HG03095 (cell line): Measurements from ENCODE around the gene DIP2B.
"Not testable (repeated sequence)": the region's sequence is repeated elsewhere in the genome, so short reads cannot be mapped to it uniquely, and the experiment has no call there.

Experiments
- ATAC-seq: cut with Tn5 transposase; IDR thresholded peaks from one replicate; pipeline ENCODE4 v1.9.1; 2021; ENCODE audit warnings: moderate library complexity; ENCODE audit not compliant: unreplicated experiment

Gene DIP2B

GRCh38 chr12:50550530-50551223 is 45.9 kb downstream of the DIP2B start:
- no peak for ATAC-seq

DNA sequence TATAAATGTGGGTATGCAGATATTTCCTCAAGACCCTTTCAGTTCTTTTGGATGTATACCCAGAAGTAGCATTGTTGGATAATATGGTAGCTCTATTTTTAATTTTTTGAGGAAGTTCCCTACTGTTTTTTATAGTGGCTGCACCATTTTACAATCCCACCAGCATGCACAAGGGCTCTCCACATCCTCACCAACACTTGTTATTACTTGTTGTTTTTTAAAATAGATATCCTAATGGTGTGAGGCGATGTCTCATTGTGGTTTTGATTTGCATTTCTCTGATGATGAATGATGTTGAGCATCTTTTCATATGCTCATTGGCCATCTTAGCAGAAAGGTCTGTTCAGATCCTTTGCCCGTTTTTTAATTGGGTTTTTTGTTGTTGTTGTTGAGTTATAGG is 47.1 kb downstream of the DIP2B start:
- ATAC-seq: no peak

- ATAC-seq: no peak
These were observed 49.9 kb downstream of the DIP2B start for GRCh38 chr12:50554651-50555050.

DNA sequence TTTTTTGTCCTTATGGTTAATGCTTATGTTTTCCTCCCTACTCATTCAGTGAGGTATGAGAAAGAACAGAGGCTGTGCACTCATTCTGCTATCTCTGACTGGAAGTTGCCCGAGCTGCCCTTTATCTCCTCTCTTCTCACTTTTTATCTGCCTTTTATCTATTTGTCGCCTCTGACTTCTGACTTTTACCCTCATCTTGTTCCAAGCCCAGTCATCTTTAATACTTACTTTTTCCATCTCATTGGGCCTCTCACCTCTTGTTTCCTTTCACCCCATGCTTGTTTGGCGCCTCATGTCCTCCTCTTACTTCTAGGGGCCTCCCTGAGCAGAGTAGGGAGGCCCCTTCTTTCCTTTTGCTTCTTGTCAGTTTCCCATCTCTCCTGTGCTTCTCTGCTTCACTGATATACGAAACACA is 50.7 kb downstream of the DIP2B start:
- no peak for ATAC-seq

- ATAC-seq: no peak
These were observed 51.5 kb downstream of the DIP2B start for GRCh38 chr12:50556273-50556672.

DNA sequence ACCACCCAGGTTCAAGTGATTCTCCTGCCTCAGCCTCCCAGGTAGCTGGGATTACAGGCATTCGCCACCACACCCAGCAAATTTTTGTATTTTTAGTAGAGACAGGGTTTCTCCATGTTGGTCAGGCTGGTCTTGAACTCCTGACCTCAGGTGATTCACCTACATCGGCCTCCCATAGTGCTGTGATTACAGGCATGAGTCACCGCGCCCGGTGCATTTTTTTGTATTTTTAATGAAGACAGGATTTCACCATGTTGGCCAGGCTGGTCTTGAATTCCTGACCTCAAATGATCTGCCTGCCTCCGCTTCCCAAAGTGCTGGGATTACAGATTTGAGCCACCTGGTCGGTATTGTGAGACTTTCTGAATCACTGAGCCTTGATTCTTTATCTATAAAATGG is 52.0 kb downstream of the DIP2B start:
- not testable (repeated sequence) for ATAC-seq

- no peak for ATAC-seq
These were observed 52.6 kb downstream of the DIP2B start for GRCh38 chr12:50557421-50557820.

DNA sequence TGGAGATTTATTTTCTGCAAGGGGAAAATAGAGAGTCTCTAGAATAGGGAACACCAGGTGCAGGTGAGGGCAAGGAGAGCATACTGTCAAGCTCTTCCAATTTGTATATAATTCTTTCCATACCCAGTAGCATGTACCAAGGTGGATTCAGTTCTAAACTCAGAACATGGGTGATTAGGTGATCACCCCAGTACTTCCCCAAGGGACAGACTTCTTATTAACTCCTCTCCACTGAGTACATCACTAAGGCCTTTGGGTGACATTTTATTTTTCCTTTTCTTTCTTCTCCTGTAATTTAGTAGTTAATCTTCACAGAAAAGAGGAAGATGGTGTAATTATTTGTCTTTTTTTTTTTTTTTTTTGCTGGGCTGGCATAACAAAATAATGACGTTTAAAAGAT is 54.2 kb downstream of the DIP2B start:
- ATAC-seq: no peak

- no peak for ATAC-seq
These were observed 58.0 kb downstream of the DIP2B start for GRCh38 chr12:50562520-50563433.

GRCh38 chr12:50563434-50563787 is 58.6 kb downstream of the DIP2B start:
- no peak for ATAC-seq

DNA sequence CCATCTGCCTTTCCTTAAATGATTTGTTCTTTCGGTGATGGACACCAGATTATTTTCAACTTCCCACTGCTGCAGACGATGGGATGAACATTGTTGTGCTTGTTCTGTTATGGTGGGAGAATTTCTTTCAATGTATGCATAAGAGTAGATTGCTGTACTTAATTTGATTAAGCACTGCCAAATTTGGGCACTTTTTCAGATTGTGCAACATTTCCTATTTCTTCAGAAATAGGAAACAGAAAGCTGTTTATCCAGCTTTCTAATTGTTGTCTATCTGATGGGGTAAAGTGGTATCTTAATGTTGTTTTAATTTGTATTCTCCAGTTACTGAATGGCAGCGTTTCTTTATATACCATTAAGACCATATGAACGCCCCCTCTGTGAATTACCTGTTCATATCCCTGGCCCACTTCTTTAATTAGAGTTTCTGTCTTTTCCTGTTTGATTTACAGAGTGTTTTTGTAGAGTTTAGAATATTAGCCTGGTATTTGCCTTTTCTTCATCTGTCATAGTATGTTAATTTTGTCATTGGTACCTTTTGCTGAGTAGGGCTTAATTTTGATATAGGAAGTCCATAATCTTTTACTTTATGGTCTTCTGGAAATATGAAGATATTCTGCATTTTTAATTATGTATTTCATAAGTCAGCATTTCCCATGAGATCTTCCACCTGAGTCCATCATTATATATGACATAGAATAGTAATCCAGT is 59.6 kb downstream of the DIP2B start:
- ATAC-seq: no peak

GRCh38 chr12:50564948-50565297 is 60.1 kb downstream of the DIP2B start:
- no peak for ATAC-seq

DNA sequence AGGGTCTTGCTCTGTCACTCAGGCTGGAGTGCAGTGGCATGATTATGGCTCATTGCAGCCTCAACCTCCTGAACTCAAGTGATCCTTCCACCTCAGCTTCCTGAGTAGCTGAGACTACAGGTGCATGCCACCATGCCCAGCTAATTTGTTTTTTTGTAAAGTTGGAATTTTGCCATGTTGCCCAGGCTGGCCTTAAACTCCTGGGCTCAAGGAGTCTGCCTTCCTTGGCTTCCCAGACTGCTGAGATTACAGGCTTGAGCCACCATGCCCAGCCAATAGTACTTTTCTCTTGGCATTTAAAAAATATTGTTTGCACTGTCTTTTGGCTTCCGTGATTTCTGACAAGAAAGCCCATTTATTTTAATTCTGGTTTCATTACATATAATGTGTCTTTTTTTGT is 61.3 kb downstream of the DIP2B start:
- ATAC-seq: no peak

DNA sequence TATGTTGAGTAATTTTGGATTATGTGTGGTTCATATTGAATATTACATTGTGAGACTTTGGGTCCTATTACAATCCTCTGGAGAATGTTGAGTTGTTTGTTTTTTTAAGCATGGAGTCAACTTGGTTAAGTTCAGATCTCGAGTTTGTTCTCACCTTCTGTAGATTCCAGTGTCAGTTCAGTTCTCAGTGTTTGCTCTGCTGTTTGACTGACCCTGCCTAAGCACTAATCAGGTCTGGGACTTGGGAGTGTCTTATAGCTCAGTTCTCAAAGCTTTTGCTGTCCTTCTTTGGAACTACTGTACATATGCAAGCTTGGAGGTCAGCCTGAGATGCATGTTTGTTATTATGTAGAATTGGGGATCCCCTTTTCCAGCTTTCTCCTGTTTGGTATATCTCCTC is 63.1 kb downstream of the DIP2B start:
- ATAC-seq: no peak

DNA sequence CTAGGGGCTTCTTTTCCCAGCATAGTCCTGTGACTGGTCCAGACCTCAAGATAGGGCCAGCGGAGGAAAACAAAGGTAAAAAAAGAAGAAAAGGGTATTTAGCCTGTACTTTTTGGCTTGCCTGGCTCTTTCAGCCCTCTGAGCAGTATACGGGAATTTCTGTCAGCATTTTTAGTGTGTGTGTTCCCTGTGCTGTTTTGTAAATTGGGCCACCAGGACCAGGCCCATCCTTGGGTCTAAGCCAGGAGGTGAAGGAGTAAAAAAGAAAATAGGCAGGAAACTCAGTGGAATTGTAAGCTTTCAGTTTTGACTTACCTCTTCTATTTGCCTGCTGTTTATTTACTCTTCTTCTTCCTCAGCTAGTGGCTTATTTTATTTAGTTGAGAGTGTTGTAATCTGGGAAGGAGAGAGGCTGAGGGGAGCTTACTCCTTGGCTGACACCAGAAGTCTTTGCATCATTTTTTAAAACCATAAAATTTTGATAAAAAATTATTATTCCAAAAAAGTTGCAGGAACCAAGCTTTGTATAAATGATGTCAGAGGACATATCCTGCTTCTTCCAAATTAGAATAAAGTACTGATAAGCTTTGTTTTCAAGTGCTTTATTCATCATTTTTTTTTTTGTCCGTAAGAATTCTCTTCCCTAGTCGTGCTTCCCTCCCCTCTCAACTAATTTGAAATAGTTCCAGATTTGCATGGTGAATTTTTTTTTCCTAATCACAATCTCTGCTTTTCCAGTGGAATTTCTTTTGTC is 63.7 kb downstream of the DIP2B start:
- no peak for ATAC-seq

DNA sequence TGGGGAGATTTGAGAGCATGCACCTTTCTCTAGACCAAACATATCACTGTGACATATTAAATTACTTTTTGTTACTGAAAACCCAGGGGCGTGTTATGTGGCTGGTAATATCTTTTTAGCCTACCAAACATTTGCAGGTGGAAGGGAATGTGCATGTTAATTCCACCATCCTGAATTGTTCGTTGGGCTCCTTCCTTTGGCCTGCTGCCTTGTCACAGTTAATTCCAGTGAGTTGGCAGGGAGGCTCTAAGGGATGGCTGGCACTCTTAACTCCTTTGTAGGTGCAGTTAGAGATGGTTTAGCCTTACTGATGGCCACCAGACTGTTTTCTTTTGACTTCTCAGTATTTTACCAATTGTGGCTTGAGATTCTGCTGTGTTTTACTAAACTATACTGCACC is 64.5 kb downstream of the DIP2B start:
- ATAC-seq: no peak

DNA sequence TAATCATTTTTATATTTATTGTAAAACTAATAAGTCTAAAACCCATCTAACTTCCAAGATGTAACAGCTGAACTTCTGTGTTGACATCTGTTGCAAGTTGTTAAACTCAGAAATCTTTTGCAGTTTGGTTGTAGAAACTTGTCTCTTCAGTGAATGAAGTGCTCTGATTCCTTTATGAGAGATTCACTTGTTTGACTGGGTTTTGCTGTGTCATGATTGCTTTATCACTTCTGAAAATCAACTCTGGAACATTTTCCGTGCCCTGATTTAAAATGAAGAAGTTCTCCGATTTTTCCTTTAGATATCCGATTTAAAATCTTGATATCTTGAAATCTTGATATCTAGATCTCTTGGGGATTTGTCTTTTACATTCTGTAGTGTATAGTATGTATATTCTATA is 65.1 kb downstream of the DIP2B start:
- no peak for ATAC-seq

DNA sequence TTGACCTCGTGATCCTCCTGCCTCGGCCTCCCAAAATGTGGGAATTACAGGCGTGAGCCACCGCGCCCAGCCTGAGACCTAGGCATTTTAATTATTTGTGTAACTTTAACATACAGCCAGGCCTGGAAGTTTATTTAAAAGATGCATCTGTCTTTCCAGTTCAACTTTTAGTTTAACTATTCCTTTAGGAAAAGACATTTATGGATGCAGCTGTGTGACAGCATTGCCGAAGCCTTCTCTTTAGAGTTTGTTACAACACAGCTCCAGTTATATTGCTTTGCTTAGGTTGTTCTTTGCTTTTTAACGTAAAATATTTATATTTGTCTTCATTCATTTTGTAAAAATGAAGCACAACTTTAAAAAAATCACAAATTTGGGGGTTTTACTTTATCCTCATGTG is 67.0 kb downstream of the DIP2B start:
- ATAC-seq: no peak

DNA sequence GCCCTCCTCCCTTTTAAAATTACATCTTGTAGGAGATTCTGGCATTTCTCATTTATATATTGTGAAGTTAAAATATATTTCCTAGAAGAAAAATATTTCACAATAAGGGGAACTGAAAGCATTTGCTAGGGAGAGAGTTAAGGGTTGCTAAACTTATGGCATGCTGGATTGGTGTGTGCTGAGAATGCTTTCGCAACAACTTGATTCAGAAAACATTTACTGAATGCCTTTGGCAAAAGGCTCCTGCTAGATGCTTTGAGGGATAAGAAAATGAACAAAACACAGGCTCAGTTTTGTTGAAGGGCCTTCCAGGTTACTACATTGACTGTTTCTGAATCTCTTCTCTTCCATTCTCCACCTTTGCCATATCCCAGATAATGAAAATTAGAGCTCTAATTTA is 67.5 kb downstream of the DIP2B start:
- ATAC-seq: no peak

DNA sequence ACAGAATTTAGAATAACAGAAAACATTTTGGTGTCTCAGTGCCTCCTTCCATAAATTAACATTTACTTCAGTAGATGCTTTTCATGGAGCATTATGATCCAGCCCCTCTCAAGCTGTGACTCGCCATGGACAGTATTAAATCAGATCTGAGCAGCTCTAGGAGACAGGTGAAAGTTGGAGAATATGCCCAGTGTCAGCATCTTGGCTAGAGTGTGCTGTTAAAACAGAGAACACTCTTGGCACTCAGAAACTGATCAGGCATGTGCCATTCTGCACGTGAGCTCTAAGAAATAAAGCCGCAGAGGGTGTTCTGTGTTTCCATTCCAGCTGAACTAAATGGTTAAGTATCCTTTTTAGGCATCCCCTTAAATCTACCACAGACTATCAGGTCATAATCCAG is 68.0 kb downstream of the DIP2B start:
- no peak for ATAC-seq

DNA sequence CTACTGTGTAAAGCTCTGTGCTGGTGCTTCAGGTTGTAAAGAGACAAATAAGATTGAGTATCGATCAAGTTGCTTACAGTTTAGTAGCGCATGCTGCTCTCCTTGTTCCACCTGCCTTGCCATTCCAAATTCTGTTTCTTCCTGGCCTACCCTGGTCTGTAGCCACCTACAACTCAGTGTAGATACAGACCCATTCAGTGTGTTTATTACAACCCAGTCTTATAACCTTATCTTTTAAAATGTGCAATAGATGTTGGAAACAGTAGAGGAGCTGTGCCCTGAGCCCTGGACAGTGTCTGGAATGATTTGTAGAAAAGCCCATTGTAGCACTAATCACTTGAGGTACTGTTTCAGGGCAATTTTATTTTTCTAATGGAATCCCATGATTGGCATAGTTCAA is 68.5 kb downstream of the DIP2B start:
- ATAC-seq: no peak
